HG03108 (cell line): ENCODE measurements around the gene HOXC11.

Experiments
- ATAC-seq: cut with Tn5 transposase; IDR thresholded peaks from one replicate; pipeline ENCODE4 v1.9.1; 2021; ENCODE audit warnings: moderate library complexity; ENCODE audit not compliant: unreplicated experiment

HOXC11 gene

GRCh38 chr12:54007538-54008259 is 34.8 kb downstream of the HOXC11 start:
- no peak for ATAC-seq

- ATAC-seq, result no peak
Measured at GRCh38 chr12:54008260-54008552, 35.3 kb downstream of the HOXC11 start.

- no peak for ATAC-seq
Measured at GRCh38 chr12:54009171-54010052, 36.5 kb downstream of the HOXC11 start.

- no peak for ATAC-seq
Measured at GRCh38 chr12:54010053-54010971, 37.4 kb downstream of the HOXC11 start.

GRCh38 chr12:54010972-54011664 is 38.2 kb downstream of the HOXC11 start:
- ATAC-seq, result no peak

GRCh38 chr12:54011665-54012532 is 39.0 kb downstream of the HOXC11 start:
- no peak for ATAC-seq

GRCh38 chr12:54012631-54013409 is 39.9 kb downstream of the HOXC11 start:
- no peak for ATAC-seq

- no peak for ATAC-seq
Measured at GRCh38 chr12:54014377-54015017, 41.6 kb downstream of the HOXC11 start.

GRCh38 chr12:54015018-54015931 is 42.3 kb downstream of the HOXC11 start:
- no peak for ATAC-seq

- no peak for ATAC-seq
Measured at GRCh38 chr12:54016051-54016450, 43.1 kb downstream of the HOXC11 start.

GRCh38 chr12:54016478-54016964 is 43.6 kb downstream of the HOXC11 start:
- no peak for ATAC-seq

GRCh38 chr12:54017027-54017788 is 44.3 kb downstream of the HOXC11 start:
- peak; percentile 26 for ATAC-seq

- ATAC-seq, result peak; percentile 74
Measured at GRCh38 chr12:54017878-54018467, 45.0 kb downstream of the HOXC11 start.

- ATAC-seq, result no peak
Measured at GRCh38 chr12:54018468-54018984, 45.6 kb downstream of the HOXC11 start.

- ATAC-seq, result no peak
Measured at GRCh38 chr12:54019091-54019811, 46.3 kb downstream of the HOXC11 start.
